CD14-positive monocyte (primary cell): Measurements from ENCODE around the gene CCDC9B. TPM values are rescaled to one million over a fixed set of nuclear protein-coding genes. Genes with fewer than 3 reads are reported as not detected.

Experiments used
- DNase-seq, 3 donors: peaks; one replicate each; pipeline ENCODE4 v3.0.0-alpha.2; 2011 to 2022
- H2AFZ ChIP-seq: 2 replicates; pipeline ENCODE4 v1.6.0; 2012; ENCODE audit warnings: mild to moderate bottlenecking, low read depth, low read length, inconsistent platforms; ENCODE audit not compliant: insufficient read depth, poor library complexity, severe bottlenecking
- H3K27ac ChIP-seq, 2 donors: 1 replicate in 1 of 2; 2 replicates in 1 of 2; pipeline ENCODE4 v1.5.1; 2012 to 2013; ENCODE audit warnings: low read length in 2 of 2, control low read depth in 1 of 2, inconsistent platforms in 1 of 2, low read depth in 1 of 2, mild to moderate bottlenecking in 1 of 2
- H3K27me3 ChIP-seq, 2 donors: one replicate each; pipeline versions ENCODE4 v1.6.0 to v1.6.1; 2011 to 2013; ENCODE audit warnings: low read length in 2 of 2; ENCODE audit not compliant: control insufficient read depth in 2 of 2, insufficient read depth in 2 of 2
- H3K36me3 ChIP-seq, 2 donors: replicated peaks in 1 of 2; 1 replicate in 1 of 2; 2 replicates in 1 of 2; pipeline versions ENCODE4 v1.5.1 to v1.6.1; 2012 to 2013; ENCODE audit warnings: low read length in 2 of 2, control low read depth in 1 of 2, inconsistent platforms in 1 of 2, mild to moderate bottlenecking in 1 of 2; ENCODE audit not compliant: insufficient read depth in 2 of 2, control insufficient read depth in 1 of 2
- H3K4me1 ChIP-seq, 2 donors: 1 replicate in 1 of 2; 2 replicates in 1 of 2; pipeline versions ENCODE4 v1.5.1 to v1.6.1; 2012 to 2013; ENCODE audit warnings: low read length in 2 of 2, control low read depth in 1 of 2, inconsistent platforms in 1 of 2, mild to moderate bottlenecking in 1 of 2, moderate library complexity in 1 of 2; ENCODE audit not compliant: insufficient read depth in 2 of 2, control insufficient read depth in 1 of 2
- H3K4me2 ChIP-seq: replicated peaks from 2 replicates; pipeline ENCODE3; 2012; ENCODE audit warnings: low read length, moderate library complexity, mild to moderate bottlenecking; ENCODE audit not compliant: poor library complexity, severe bottlenecking; ENCODE audit errors: extremely low read depth
- H3K4me3 ChIP-seq, 3 experiments: fragments of 200-600 bp in 1 of 3; sonication (generic) in 1 of 3; replicated peaks in 1 of 3; 1 replicate in 2 of 3; 2 replicates in 1 of 3; pipeline ENCODE4 v1.5.1; 2011 to 2013; ENCODE audit warnings: low read length in 3 of 3, mild to moderate bottlenecking in 3 of 3, control low read depth in 2 of 3, low read depth in 2 of 3, inconsistent platforms in 1 of 3, moderate library complexity in 1 of 3
- H3K79me2 ChIP-seq: 2 replicates; pipeline ENCODE4 v1.6.0; 2012; ENCODE audit warnings: mild to moderate bottlenecking, control low read depth, inconsistent platforms, low read length, moderate library complexity; ENCODE audit not compliant: insufficient read depth
- H3K9ac ChIP-seq: 2 replicates; pipeline ENCODE4 v1.6.0; 2017; ENCODE audit warnings: low read length, mild to moderate bottlenecking; ENCODE audit not compliant: insufficient read depth, poor library complexity, severe bottlenecking
- H3K9me3 ChIP-seq, 2 donors: replicated peaks in 1 of 2; 1 replicate in 1 of 2; 2 replicates in 1 of 2; pipeline versions ENCODE4 v1.5.1 to v1.6.1; 2012 to 2013; ENCODE audit warnings: low read length in 2 of 2, control low read depth in 1 of 2; ENCODE audit not compliant: control insufficient read depth in 1 of 2, insufficient read depth in 1 of 2
- H4K20me1 ChIP-seq: 2 replicates; pipeline ENCODE4 v1.6.0; 2012; ENCODE audit warnings: mild to moderate bottlenecking, low read length, control low read depth, moderate library complexity; ENCODE audit not compliant: insufficient read depth
- H3K27ac Mint-ChIP-seq, 7 donors: one replicate each; pipeline ENCODE4 v1.8.0; 2020; ENCODE audit warnings: mild to moderate bottlenecking in 7 of 7, mixed read lengths in 7 of 7, moderate library complexity in 6 of 7, inconsistent platforms in 2 of 7
- H3K27me3 Mint-ChIP-seq, 3 donors: one replicate each; pipeline ENCODE4 v1.8.0; 2021 to 2022; ENCODE audit warnings: low read depth in 3 of 3, mild to moderate bottlenecking in 3 of 3, mixed read lengths in 3 of 3, moderate library complexity in 3 of 3, inconsistent platforms in 1 of 3
- H3K36me3 Mint-ChIP-seq, 2 donors: one replicate each; pipeline ENCODE4 v1.8.0; 2020; ENCODE audit warnings: mixed read lengths in 2 of 2, inconsistent platforms in 1 of 2, mild to moderate bottlenecking in 1 of 2
- H3K4me1 Mint-ChIP-seq: one replicate; pipeline ENCODE4 v1.8.0; 2020; ENCODE audit warnings: mild to moderate bottlenecking, mixed read lengths
- H3K4me3 Mint-ChIP-seq, 2 donors: one replicate each; pipeline ENCODE4 v1.8.0; 2020; ENCODE audit warnings: mild to moderate bottlenecking in 2 of 2, mixed read lengths in 2 of 2, moderate library complexity in 1 of 2
- H3K9me3 Mint-ChIP-seq, 7 donors: one replicate each; pipeline ENCODE4 v1.8.0; 2020 to 2022; ENCODE audit warnings: mixed read lengths in 7 of 7, mild to moderate bottlenecking in 6 of 7, moderate library complexity in 6 of 7, inconsistent platforms in 2 of 7
- CTCF ChIP-seq: fragments of 200-600 bp; IDR thresholded peaks from one replicate; pipeline ENCODE4 v1.8.0; 2022; ENCODE audit warnings: antibody characterized with exemption, mild to moderate bottlenecking
- WGBS: methylation state at CpG from one replicate; pipeline ENCODE4 v1.1.5; 2013; ENCODE audit warnings: missing lambda C conversion rate; ENCODE audit not compliant: insufficient coverage; 5-methylcytosine and 5-hydroxymethylcytosine counted together
- intact Hi-C, 2 donors: fragments of 100-400 bp; cut with micrococcal nuclease; formaldehyde crosslinking; loops; one replicate each; pipeline versions ENCODE4 v1.15.0 to v1.15.1; 2023
- polyA plus RNA-seq, 3 donors: library from polyadenylated mRNA; depleted of rRNA in 1 of 3; unstranded in 2 of 3; stranded (reverse) in 1 of 3; fragments of 300-500 nt in 2 of 3; fragments of >200 nt in 1 of 3; fragmentation: Illumina TruSeq in 2 of 3; gene quantifications; 1 replicate in 2 of 3; 2 replicates in 1 of 3; pipeline ENCODE4 v1.2.3, GENCODE V29; 2012 to 2021

The CCDC9B gene
- polyA plus RNA-seq, 3 donors, result 0.13 to 2.2 (median 0.39) TPM

GRCh38 chr15:40316931-40317330 is 23.8 kb downstream of the CCDC9B start:
- H3K9me3 ChIP-seq, result no peaks in the 10 kb centered on the region
- H3K27me3 Mint-ChIP-seq, result peaks cover 15 to 21% (median 16%) of the 10 kb centered on the region in 3 donors
- H3K27ac ChIP-seq, result no peak overlapping the region
- H3K9me3 Mint-ChIP-seq, result no peaks in the 10 kb centered on the region
- H3K9ac ChIP-seq, result no peak overlapping the region
- H3K4me2 ChIP-seq, result no peak overlapping the region
- H3K36me3 Mint-ChIP-seq, result peaks cover 0 to 2% of the 10 kb centered on the region in 2 donors
- H3K27ac Mint-ChIP-seq, result no peak overlapping the region
- no peak overlapping the region for H3K4me3 ChIP-seq
- peaks cover 25% of the 10 kb centered on the region for H3K4me1 Mint-ChIP-seq
- intact Hi-C loops, result no loop called here
- H3K79me2 ChIP-seq, result no peaks in the 10 kb centered on the region
- TF ChIP-seq CTCF, result no peak
- H4K20me1 ChIP-seq, result no peaks in the 10 kb centered on the region
- peaks cover 4 to 10% of the 10 kb centered on the region in 2 donors for H3K27me3 ChIP-seq
- DNase-seq, result no peak
- no peak overlapping the region for H2AFZ ChIP-seq
- WGBS, result no CpG with 5 or more reads among the region's 3 CpGs
- no peak overlapping the region for H3K4me3 Mint-ChIP-seq
- H3K4me1 ChIP-seq, result peaks cover 10 to 11% of the 10 kb centered on the region in 2 donors
- no peaks in the 10 kb centered on the region for H3K36me3 ChIP-seq

- H4K20me1 ChIP-seq, result no peaks in the 10 kb centered on the region
- no peak overlapping the region for H3K9ac ChIP-seq
- peaks cover 17% of the 10 kb centered on the region in 2 donors for H3K4me1 ChIP-seq
- H3K27me3 Mint-ChIP-seq, result peaks cover 15 to 21% (median 16%) of the 10 kb centered on the region in 3 donors
- peaks cover 4 to 10% of the 10 kb centered on the region in 2 donors for H3K27me3 ChIP-seq
- peaks cover 1% of the 10 kb centered on the region for H3K79me2 ChIP-seq
- DNase-seq, result no peak
- no peak overlapping the region for H3K4me2 ChIP-seq
- H3K27ac Mint-ChIP-seq, result no peak overlapping the region
- H3K27ac ChIP-seq, result no peak overlapping the region
- no peaks in the 10 kb centered on the region for H3K9me3 Mint-ChIP-seq
- H3K4me3 Mint-ChIP-seq, result no peak overlapping the region
- H3K36me3 ChIP-seq, result no peaks in the 10 kb centered on the region
- WGBS, result 0% methylated on average over 2 of the region's 4 CpGs
- no peak overlapping the region for H3K4me3 ChIP-seq
- TF ChIP-seq CTCF, result no peak
- no peak overlapping the region for H2AFZ ChIP-seq
- peaks cover 24% of the 10 kb centered on the region for H3K4me1 Mint-ChIP-seq
- H3K36me3 Mint-ChIP-seq, result peaks cover 0 to 2% of the 10 kb centered on the region in 2 donors
- intact Hi-C loops, result loop anchor here (5.0 kb wide), 1 partner anchor 37 kb away; no protein-coding TSS in a partner anchor
- no peaks in the 10 kb centered on the region for H3K9me3 ChIP-seq
These were observed 25.9 kb downstream of the CCDC9B start for GRCh38 chr15:40314723-40315276.
